ENCODE measurements around the gene CLPSL2.

The CLPSL2 gene

DNA sequence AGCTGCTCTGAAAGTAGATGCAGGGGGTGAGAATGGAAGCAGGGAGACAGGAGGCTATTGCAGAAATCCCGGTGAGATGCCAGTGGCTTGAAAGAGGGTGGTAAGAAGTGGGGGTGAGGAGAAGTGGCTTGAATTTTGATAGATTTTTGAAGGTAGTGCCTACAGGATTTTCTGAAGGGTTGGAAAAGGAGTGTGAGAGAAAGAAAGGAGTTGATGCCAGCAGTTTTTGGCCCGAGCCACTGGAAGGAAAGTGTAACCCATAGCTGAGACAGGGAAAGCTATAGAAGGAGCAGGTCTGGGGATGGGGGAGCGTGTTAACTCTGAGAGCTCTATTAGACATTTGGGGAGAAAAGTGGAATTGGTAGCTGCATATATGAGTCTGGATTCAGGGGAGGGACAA is 29.9 kb upstream of the CLPSL2 start:
- no peak for DNase-seq (ENCODE audit: low read depth in 2 of 2)

- DNase-seq (ENCODE audit: low read depth in 2 of 2) = no peak
Measured at GRCh38 chr6:35747877-35748276, 28.5 kb upstream of the CLPSL2 start.

- DNase-seq (ENCODE audit: low read depth in 2 of 2) = no peak
Measured at GRCh38 chr6:35750557-35750956, 25.8 kb upstream of the CLPSL2 start.

DNA sequence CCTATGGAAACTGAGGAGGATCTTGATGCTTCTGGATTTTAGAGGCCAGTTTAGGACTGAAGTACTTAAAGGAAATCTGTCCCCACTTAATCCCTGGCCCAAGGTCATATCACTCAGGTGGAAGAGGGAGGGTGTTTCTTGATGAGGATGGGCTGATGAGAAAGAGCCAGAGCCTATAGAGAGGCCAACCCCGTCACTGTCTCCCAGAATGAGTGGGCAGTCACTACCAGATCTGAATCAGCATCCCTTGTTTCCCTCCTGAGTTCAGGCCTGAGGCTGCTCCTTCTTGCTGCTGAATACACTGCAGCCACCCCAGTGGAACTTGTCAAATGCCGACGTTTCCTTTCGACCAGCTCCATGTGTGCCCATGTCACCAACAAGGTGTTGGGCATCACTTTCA is 24.8 kb upstream of the CLPSL2 start:
- no peak for DNase-seq (ENCODE audit: low read depth in 2 of 2)

DNA sequence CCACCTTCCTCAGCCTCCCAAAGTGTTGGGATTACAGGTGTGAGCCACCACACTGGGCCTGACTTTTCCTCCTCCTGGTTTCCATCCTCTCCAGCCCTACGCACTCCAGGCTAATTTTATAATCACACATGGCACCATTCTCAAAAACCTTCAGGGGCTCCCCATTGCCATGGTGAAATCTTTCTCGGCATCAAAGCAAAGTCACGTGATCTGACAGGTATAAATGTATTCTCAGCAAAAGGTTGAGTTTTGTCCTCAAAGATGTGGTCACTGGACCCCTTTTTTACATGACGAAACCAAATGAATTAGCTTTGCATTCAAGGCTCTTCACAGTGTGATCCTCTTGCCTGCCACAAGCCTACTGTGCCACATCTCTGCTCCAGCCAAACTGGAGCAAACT is 24.1 kb upstream of the CLPSL2 start:
- DNase-seq (ENCODE audit: low read depth in 2 of 2) = no peak

- DNase-seq (ENCODE audit: low read depth in 2 of 2) = no peak
Measured at GRCh38 chr6:35754452-35755277, 21.7 kb upstream of the CLPSL2 start.

- DNase-seq (ENCODE audit: low read depth in 2 of 2) = no peak
Measured at GRCh38 chr6:35755278-35755924, 21.0 kb upstream of the CLPSL2 start.

DNA sequence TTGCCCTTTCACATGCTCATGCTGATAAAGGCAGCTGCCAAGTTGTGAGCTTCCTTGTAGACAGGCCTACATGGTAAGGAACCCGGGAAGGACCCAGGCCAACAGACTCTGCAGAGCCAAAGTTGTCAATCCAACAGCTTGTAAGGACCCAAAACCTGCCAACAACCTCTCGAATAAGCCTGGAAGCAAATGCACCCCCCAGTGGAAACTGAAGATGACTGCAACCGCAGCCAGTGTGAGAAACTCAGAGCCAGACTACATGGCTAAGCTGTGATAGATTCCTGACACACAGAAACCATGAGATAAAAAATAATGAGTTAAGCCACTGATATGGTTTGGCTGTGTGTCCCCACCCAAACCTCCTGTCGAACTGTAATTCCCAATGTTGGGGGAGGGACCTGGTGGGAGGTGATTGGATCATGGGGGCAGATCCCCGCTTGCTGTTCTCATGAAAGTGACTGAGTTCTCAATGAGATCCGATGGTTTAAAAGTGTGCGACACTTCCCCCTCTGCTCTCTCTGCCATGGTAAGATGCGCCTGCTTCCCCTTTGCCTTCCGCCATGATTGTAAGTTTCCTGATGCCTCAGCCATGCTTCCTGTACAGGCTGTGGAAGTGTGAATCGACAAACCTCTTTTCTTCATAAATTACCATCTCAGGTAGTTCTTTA is 18.8 kb upstream of the CLPSL2 start:
- DNase-seq (ENCODE audit: low read depth in 2 of 2) = no peak

- no peak for DNase-seq (ENCODE audit: low read depth in 2 of 2)
Measured at GRCh38 chr6:35759426-35759825, 17.0 kb upstream of the CLPSL2 start.

GRCh38 chr6:35765739-35766138 is 10.7 kb upstream of the CLPSL2 start:
- DNase-seq (ENCODE audit: low read depth in 2 of 2) = no peak

DNA sequence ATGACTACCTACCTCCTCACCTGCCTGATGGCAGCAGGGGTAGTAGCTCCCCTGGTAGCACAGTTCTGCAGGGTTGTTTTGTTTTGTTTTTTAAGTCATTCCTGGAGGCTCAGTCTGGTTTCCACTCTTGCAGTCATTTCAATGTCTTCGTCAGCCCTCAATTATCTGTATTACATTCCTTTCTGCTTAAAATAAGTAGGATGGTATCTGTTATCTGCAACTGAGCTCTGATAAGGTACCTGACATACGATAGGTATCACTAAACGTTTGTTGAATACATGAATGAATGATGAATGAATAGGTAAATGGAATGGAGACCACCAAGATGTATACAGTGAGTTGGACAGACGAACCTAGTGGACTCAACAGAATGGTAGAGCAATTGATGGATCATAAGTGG is 7.2 kb upstream of the CLPSL2 start:
- no peak for DNase-seq (ENCODE audit: low read depth in 2 of 2)

GRCh38 chr6:35771343-35771627 is 5.1 kb upstream of the CLPSL2 start:
- DNase-seq (ENCODE audit: low read depth in 2 of 2) = no peak

DNA sequence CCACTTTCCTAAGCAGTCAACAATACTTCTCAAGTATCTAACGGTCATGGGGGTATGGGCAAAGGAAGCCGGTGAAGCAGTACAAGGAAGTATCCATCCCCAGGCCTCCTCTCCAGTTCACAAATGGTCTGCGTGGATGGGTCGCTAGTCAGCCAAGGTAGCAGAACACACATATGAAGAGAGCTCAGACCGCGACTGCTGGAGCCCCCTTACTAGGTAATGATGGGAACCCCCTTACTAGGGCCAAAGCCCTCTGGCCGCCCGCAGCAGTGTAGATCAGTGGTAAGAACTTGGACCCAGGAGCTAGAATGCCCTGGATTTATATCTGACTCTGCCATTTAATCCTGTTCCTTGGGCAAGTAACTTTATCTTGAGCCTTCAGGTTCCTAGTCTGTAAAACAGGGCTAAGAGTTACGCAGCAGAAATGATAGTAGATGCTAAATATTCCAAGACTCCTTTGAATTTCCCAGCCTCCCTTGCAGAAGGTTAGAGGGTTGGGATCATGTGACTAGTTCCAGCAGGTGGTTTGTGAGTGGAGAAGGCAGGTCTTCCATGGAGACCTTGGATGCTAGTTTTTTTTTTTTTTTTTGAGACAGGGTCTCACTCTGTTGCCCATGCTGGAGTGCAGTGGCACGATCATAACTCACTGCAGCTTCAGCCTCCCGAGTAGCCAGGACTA is 2.1 kb upstream of the CLPSL2 start:
- DNase-seq (ENCODE audit: low read depth in 2 of 2) = no peak

- no peak for DNase-seq (ENCODE audit: low read depth in 2 of 2)
Measured at GRCh38 chr6:35775031-35775430, 1.4 kb upstream of the CLPSL2 start.

DNA sequence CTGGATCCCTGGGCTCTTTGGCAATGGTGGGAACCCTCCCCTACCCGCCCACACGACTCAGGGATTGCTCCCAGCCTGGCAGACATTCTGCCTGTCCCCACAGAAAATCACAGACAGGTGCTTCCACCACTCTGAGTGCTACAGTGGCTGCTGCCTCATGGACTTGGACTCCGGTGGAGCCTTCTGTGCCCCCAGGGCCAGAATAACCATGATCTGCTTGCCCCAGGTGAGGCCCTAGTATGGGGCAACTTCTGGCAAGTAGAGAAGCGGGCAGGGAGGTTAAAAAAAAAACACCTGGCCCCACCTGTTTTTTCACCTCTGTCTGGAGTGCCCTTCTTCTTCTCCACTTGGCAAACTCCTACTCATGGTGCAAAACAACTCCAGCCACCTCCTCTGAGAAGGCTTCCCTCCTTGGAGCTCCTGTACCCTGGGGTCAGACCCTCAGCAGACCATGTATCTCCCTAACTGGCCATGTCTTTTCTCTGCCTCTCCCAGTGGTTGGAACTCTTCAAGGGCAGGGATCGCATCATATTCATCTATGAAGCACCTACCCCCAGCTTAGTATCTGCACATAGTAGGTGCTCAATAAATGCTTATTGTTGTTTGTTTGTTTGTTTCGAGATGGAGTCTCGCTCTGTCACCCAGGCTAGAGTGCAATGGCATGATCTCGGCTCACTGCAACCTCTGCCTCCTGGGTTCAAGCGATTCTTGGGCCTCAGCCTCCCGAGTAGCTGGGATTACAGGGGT is 1.1 kb downstream of the CLPSL2 start:
- DNase-seq (ENCODE audit: low read depth in 2 of 2) = no peak

- no peak for DNase-seq (ENCODE audit: low read depth in 2 of 2)
Measured at GRCh38 chr6:35778437-35778836, 2.0 kb downstream of the CLPSL2 start.

DNA sequence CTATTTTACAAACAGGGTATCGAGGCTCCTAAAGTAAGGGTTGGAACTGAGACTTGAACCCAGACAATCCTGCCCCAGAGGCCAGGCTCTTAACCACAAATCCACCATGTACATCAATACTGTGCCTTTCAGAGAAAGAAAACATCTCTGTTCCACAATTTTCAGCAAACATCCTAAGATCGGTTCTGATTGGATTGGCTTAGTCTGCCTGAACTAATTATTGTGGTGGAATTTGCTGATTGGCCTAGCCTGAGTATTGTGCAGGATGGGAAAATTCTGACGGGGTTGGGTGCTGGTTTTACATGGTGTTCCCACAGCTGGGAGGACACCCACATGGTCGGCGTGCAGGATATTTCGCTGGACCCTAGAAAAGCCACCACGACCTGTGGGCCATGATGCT is 4.3 kb downstream of the CLPSL2 start, which contains the start of gene CLPSL1:
Gene CLPSL1 (plus strand): TSS at position 301 of the 400 bp plus-strand sequence. CDS start 92 bp downstream, at position 393.
- DNase-seq (ENCODE audit: low read depth in 2 of 2) = no peak

DNA sequence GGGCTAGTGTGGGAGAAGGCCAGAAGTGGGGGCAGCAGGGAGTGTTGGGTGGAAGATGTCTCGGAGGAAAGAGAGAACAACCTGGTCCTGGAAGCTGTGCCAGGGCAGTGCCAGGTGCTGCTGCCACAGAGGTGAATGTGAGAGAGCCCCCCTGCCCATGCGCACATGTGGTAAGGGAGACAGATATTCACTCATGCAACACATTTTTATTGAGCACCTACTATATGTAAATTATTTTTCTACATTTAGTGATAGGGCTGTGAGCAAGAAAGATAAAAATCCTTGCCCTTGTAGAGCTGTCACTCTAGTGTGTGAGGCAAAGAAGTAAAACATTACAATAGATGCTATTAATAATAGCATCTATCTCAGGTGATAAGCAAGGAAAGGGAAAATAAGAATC is 4.9 kb downstream of the CLPSL2 start:
- DNase-seq (ENCODE audit: low read depth in 2 of 2) = no peak

DNA sequence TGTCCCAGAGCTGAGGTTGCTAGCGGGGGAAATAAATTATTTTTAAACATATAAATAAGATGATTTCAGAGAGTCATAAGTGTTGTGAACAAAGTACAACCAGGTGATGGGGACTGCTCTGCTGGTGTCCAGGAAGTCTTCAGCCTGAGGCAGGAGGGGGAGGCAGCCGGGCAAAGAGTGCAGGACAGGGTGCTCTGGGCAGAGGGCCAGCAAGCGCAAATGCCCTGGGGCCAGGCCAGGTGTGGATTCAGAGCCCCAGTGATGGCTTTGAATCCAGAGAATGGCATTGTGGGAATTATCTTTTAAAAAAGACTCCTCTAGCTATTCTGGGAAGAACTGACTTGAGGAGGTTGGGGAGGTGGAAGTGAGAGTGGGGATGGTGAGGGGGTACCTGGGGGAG is 6.0 kb downstream of the CLPSL2 start:
- DNase-seq (ENCODE audit: low read depth in 2 of 2) = no peak

DNA sequence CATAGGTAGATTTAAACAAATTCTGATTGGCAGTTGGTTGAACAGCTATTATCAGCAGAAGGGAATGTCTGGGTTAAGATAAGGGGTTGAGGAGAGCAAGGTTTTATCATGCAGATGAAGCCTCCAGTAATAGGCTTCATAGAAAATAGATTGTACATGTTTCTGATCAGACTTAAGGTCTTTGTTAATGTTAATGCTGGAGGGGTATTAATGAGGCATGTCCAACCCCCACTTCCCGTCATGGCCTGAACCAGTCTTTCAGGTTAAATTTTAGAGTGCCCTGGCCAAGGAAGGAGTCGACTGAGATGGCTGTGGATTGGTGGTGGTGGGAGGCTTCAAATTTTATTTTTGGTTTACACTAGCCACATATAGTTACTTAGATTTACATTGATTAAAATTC is 7.8 kb downstream of the CLPSL2 start:
- no peak for DNase-seq (ENCODE audit: low read depth in 2 of 2)

DNA sequence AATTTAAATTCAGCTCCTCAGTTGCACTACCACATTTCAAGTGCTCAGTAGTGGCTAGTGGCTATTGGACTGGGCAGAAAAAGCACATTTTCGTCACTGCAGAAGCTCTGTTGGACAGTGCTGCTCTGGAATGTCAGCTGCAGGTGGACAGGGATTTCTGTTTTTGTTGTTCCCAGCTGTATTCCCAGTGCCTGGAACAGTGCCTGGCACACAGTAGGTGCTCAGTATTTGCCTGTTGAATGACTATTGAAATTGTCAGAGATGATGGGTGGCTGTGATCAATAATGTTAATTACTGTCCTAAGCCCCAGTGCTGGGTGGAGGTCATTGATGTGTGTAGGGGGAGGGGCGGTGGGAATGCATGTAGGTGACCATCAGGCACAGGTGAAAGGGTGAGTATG is 9.9 kb downstream of the CLPSL2 start:
- no peak for DNase-seq (ENCODE audit: low read depth in 2 of 2)

DNA sequence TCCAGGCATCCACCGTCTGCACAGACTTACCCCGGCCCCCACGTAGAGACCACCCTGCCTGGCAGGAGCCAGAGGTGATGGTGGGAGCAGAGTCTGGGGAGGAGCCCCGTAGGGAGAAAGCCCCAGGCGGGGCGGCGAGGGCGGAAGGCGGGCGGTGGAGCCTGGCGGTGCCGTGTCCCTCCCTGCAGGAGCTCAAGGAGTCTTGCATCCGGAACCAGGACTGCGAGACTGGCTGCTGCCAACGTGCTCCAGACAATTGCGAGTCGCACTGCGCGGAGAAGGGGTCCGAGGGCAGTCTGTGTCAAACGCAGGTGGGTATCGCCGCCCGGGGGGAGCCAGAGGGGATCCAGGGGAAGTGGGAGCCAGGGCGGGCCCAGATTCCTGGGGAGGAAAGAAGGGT is 10.4 kb downstream of the CLPSL2 start:
- DNase-seq (ENCODE audit: low read depth in 2 of 2) = no peak

All from stimulated activated CD4-positive, alpha-beta T cell treated with anti-CD3 and anti-CD28 coated beads, Interleukin-12 subunit alpha, Interleukin-12 subunit beta, amount 100 ng/mL, for 24 hours (primary cell).